GM19438 (cell line): ENCODE results near the gene MARCKSL1.
A peak's percentile ranks its signal among the peaks of the same experiment; 100 is the strongest.
"Not testable (repeated sequence)": the region's sequence is repeated elsewhere in the genome, so short reads cannot be mapped to it uniquely, and the experiment has no call there.

Source experiments
- ATAC-seq: cut with Tn5 transposase; IDR thresholded peaks from one replicate; pipeline ENCODE4 v1.9.1; 2021; ENCODE audit warnings: low read depth; ENCODE audit not compliant: unreplicated experiment

MARCKSL1 gene

GRCh38 chr1:32335790-32336590 lies at the start of gene MARCKSL1:
Gene MARCKSL1, minus strand, starts transcription at chr1:32336233. Its CDS starts 200 bp downstream, at chr1:32336033.
- peak; percentile 41 for ATAC-seq

- no peak for ATAC-seq
These were observed 44.0 kb upstream of the MARCKSL1 start for GRCh38 chr1:32380057-32380456.

- no peak for ATAC-seq
These were observed 41.6 kb upstream of the MARCKSL1 start for GRCh38 chr1:32377541-32378220.

GRCh38 chr1:32376199-32376598 lies 40.2 kb upstream of the MARCKSL1 start:
- ATAC-seq = no peak

GRCh38 chr1:32373996-32374592 lies 38.1 kb upstream of the MARCKSL1 start:
- no peak for ATAC-seq

GRCh38 chr1:32372149-32372756 lies 36.2 kb upstream of the MARCKSL1 start:
- peak; percentile 64 for ATAC-seq

- no peak for ATAC-seq
These were observed 32.0 kb upstream of the MARCKSL1 start for GRCh38 chr1:32367912-32368635.

- ATAC-seq = no peak
These were observed 29.4 kb upstream of the MARCKSL1 start for GRCh38 chr1:32365445-32365844.

- no peak for ATAC-seq
These were observed 28.8 kb upstream of the MARCKSL1 start for GRCh38 chr1:32364836-32365235.

- ATAC-seq = no peak
These were observed 27.7 kb upstream of the MARCKSL1 start for GRCh38 chr1:32363713-32364112.

- no peak for ATAC-seq
These were observed 26.7 kb upstream of the MARCKSL1 start, which contains the start of the genes FAM229A and TSSK3 for GRCh38 chr1:32362474-32363313. Gene FAM229A, minus strand, starts transcription at chr1:32362485. Its CDS starts 394 bp downstream, at chr1:32362091. Gene TSSK3, plus strand, starts transcription at chr1:32362539. Its CDS starts 163 bp downstream, at chr1:32362702.

GRCh38 chr1:32361674-32362473 lies 25.8 kb upstream of the MARCKSL1 start:
- ATAC-seq = no peak

GRCh38 chr1:32361308-32361673 lies 25.3 kb upstream of the MARCKSL1 start:
- ATAC-seq = no peak

- no peak for ATAC-seq
These were observed 22.4 kb upstream of the MARCKSL1 start for GRCh38 chr1:32358435-32358834.

GRCh38 chr1:32357614-32358013 lies 21.6 kb upstream of the MARCKSL1 start:
- ATAC-seq = no peak

- ATAC-seq = no peak
These were observed 20.4 kb upstream of the MARCKSL1 start for GRCh38 chr1:32356478-32356877.

- not testable (repeated sequence) for ATAC-seq
These were observed 19.7 kb upstream of the MARCKSL1 start for GRCh38 chr1:32355778-32356177.

- ATAC-seq = no peak
These were observed 18.0 kb upstream of the MARCKSL1 start for GRCh38 chr1:32353886-32354570.
